GM12865 (cell line): ENCODE measurements around the gene NPAS4.

Experiments used
- DNase-seq: peaks from one replicate; pipeline ENCODE4 v3.0.0; 2010; ENCODE audit warnings: low read depth
- H3K4me3 ChIP-seq: 2 replicates; pipeline ENCODE4 v1.5.1; 2011; ENCODE audit warnings: mild to moderate bottlenecking, low read depth, low read length, control low read depth
- TF ChIP-seq, protein P1 (sequence below): IDR thresholded peaks from 2 replicates; pipeline ENCODE4 v1.5.1; 2011; ENCODE audit warnings: low read length, control low read depth, low read depth, inconsistent platforms; ENCODE audit not compliant: insufficient read depth; ENCODE audit errors: missing control alignments

The NPAS4 gene

DNA sequence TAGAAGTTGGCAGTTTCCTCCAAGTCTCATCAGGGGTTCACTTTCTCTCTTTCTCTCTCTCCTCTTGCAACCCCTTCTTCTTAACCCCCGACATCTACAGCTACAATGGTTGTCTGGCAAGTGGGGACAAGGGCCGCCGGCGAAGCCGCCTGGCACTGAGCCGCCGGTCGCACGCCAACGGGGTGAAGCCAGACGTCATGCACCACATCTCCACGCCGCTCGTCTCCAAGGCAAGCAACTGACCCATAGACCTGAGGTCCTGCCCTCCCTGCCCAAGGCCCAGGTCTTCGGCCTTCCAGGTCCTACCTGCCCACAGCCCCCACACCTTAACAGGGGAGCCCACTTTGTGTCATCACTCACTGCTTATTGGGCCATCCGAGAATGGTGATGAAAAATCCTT lies 50.3 kb downstream of the NPAS4 start:
- no peak overlapping the region for H3K4me3 ChIP-seq
- TF ChIP-seq, protein P1, sequence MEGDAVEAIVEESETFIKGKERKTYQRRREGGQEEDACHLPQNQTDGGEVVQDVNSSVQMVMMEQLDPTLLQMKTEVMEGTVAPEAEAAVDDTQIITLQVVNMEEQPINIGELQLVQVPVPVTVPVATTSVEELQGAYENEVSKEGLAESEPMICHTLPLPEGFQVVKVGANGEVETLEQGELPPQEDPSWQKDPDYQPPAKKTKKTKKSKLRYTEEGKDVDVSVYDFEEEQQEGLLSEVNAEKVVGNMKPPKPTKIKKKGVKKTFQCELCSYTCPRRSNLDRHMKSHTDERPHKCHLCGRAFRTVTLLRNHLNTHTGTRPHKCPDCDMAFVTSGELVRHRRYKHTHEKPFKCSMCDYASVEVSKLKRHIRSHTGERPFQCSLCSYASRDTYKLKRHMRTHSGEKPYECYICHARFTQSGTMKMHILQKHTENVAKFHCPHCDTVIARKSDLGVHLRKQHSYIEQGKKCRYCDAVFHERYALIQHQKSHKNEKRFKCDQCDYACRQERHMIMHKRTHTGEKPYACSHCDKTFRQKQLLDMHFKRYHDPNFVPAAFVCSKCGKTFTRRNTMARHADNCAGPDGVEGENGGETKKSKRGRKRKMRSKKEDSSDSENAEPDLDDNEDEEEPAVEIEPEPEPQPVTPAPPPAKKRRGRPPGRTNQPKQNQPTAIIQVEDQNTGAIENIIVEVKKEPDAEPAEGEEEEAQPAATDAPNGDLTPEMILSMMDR: no peak
- DNase-seq: no peak

DNA sequence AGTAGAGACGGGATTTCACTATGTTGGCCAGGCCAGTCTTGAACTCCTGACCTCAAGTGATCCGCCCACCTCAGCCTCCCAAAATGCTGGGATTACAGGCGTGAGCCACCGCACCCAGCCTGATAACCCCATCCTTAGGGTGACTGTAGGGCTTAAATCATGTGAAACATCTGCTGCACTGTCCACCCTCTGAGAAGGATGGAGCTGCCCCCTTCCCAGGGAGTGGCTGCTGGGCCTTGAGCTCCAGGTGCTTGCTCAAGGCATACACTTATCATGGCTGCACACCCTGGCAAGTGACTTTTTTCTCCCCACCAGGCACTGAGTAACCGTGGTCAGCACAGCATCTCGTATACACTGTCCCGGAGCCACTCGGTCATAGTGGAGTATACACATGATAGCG lies 51.2 kb downstream of the NPAS4 start:
- no peak overlapping the region for H3K4me3 ChIP-seq
- DNase-seq: no peak
- TF ChIP-seq, protein P1: no peak

DNA sequence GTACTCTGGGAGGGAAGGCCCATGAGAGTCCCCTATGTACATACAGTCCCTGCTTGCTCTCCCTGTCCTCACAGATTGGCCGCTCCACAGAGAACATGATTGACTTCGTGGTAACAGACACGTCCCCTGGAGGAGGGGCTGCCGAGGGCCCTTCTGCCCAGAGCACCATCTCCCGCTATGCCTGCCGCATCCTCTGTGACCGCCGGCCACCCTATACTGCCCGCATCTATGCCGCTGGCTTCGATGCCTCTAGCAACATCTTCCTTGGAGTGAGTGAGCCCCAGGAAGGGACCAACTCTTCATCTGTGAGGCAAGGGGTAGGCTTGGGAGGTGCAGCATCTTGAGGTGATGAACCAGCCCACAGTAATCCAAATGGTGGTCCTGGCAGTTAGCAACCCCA lies 52.3 kb downstream of the NPAS4 start:
- no peak overlapping the region for H3K4me3 ChIP-seq
- TF ChIP-seq, protein P1: no peak
- no peak for DNase-seq

DNA sequence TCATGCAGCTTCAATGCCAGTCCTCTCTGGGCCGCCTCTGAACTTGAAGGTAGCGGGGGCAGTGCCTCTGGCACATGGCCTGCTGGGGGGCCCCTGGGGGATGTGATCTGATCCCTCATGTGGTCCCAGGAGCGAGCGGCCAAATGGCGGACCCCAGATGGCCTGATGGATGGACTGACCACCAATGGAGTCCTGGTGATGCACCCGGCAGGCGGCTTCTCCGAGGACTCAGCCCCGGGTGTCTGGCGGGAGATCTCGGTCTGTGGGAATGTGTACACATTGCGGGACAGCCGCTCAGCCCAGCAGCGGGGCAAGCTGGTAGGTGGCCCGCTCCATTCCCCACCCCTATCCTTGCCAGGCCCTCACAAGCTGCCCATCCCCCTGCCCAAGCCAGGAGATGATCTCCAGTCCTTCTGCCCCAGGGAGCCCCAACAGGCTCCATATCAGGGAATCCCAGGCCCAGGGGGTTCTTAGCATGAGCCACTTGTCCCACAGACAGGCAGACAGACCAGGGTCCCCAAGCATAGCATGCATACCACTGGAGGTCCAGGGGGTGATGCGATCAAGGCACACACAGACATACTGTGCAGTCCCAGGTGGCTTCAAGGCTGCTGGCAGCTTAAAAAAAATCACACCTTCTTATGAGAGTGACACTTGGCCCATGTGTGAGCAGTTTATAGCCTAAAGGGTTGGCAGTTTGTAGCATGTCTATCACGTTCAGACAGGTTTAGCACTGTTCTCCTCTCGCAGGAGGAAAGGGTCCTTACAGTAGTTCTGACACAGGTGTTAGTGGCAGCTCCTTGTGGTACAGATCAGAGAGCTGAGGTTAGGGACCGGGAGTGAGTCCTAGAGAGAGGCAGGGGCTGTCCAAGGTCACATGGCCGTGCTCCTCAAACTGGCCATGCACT lies 53.0 kb downstream of the NPAS4 start:
- TF ChIP-seq, protein P1: no peak
- DNase-seq: no peak
- H3K4me3 ChIP-seq: no peak overlapping the region

DNA sequence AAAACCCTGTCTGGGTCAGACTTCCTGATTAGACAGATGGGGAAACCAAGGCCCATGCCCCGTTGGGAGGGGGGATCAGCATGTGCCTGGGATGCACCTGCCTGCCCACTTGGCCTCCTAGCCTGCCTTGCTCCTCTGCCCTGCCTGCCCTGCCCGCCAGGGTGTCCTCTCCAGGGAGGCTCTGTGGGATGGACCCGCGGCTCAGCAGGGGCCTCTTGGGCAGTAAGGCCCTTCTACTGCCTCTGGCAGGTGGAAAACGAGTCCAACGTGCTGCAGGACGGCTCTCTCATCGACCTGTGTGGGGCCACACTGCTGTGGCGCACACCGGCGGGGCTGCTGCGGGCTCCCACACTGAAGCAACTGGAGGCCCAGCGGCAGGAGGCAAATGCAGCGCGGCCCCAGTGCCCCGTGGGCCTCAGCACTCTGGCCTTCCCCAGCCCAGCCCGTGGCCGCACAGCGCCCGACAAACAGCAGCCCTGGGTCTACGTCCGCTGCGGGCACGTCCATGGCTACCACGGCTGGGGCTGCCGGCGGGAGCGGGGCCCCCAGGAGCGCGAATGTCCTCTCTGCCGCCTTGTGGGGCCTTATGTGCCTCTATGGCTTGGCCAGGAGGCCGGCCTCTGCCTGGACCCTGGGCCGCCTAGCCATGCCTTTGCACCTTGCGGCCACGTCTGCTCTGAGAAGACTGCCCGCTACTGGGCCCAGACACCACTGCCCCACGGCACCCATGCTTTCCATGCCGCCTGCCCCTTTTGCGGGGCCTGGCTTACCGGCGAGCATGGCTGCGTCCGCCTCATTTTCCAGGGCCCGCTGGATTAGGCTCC lies 54.7 kb downstream of the NPAS4 start:
- DNase-seq: no peak
- no peak overlapping the region for H3K4me3 ChIP-seq
- TF ChIP-seq, protein P1: no peak
